A549 (cell line): ENCODE data around the gene NLRP1.

ENCODE experiments used
- BHLHE40 ChIP-seq: IDR thresholded peaks from 2 replicates; pipeline ENCODE4 v1.6.1; 2012; ENCODE audit warnings: low read depth, low read length, inconsistent platforms
- EHMT2 ChIP-seq: fragments of 200-600 bp; sonication (generic); IDR thresholded peaks from 2 replicates; pipeline ENCODE4 v1.6.1; 2016; ENCODE audit warnings: antibody characterized with exemption, low read depth, mild to moderate bottlenecking, moderate library complexity
- EP300 ChIP-seq, 2 experiments: fragments of >200 bp; sonication (Bioruptor Twin); formaldehyde crosslinking; IDR thresholded peaks; 2 replicates in 1 of 2; 3 replicates in 1 of 2; pipeline ENCODE4 v1.6.1; 2016 to 2017
- ESRRA ChIP-seq: fragments of 150-350 bp; IDR thresholded peaks from 2 replicates; pipeline ENCODE4 v1.6.1; 2014; ENCODE audit warnings: mild to moderate bottlenecking, low read length, borderline replicate concordance
- HOXA7 ChIP-seq: fragments of 250-450 bp; sonication (Bioruptor Pico); IDR thresholded peaks from 2 replicates; pipeline ENCODE4 v1.5.0; 2020; ENCODE audit warnings: mild to moderate bottlenecking, moderate library complexity
- KDM1A ChIP-seq: fragments of 200-600 bp; sonication (generic); IDR thresholded peaks from 2 replicates; pipeline ENCODE4 v1.6.1; 2016; ENCODE audit warnings: low read depth, mild to moderate bottlenecking
- NFE2L2 ChIP-seq: fragments of 150-350 bp; conservative IDR thresholded peaks from 2 replicates; pipeline ENCODE4 v1.6.1; 2014; ENCODE audit warnings: low read length
- NPAS2 ChIP-seq: fragments of 250-450 bp; sonication (Bioruptor Pico); IDR thresholded peaks from 2 replicates; pipeline ENCODE4 v1.8.0; 2022; ENCODE audit warnings: mild to moderate bottlenecking, moderate library complexity, borderline replicate concordance
- POLR2A ChIP-seq: IDR thresholded peaks from 2 replicates; pipeline ENCODE4 v1.6.1; 2012; ENCODE audit warnings: mild to moderate bottlenecking, low read length
- ZSCAN20 ChIP-seq: fragments of 250-450 bp; sonication (Bioruptor Pico); IDR thresholded peaks from 2 replicates; pipeline ENCODE4 v1.8.0; 2022; ENCODE audit warnings: mild to moderate bottlenecking, moderate library complexity
- TF ChIP-seq, protein P1 (sequence below): fragments of >200 bp; sonication (Bioruptor Twin); formaldehyde crosslinking; IDR thresholded peaks from 3 replicates; pipeline ENCODE4 v1.5.1; 2016
- TF ChIP-seq, protein P2 (sequence below): IDR thresholded peaks from 2 replicates; pipeline ENCODE4 v1.6.1; 2012

DNA sequence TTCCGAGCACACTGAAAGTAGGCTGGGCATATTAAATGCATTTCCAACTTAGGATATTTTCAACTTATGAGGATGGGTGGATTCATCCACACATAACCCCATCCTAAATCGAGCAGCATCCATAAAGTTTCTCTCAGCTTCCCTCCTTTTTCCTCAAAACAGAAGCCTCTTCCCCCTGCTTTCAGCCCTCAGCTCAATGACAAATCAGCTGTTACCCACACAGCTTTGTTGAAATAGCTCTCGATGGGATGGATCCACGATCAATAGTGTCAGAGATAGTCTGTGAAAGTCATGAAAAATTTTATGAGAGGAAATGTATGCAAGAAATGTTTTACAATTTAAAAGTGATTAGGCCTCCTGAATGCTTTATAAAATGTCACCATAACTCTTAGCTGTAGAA lies 118.0 kb downstream of the NLRP1 start:
- TF ChIP-seq, protein P1, sequence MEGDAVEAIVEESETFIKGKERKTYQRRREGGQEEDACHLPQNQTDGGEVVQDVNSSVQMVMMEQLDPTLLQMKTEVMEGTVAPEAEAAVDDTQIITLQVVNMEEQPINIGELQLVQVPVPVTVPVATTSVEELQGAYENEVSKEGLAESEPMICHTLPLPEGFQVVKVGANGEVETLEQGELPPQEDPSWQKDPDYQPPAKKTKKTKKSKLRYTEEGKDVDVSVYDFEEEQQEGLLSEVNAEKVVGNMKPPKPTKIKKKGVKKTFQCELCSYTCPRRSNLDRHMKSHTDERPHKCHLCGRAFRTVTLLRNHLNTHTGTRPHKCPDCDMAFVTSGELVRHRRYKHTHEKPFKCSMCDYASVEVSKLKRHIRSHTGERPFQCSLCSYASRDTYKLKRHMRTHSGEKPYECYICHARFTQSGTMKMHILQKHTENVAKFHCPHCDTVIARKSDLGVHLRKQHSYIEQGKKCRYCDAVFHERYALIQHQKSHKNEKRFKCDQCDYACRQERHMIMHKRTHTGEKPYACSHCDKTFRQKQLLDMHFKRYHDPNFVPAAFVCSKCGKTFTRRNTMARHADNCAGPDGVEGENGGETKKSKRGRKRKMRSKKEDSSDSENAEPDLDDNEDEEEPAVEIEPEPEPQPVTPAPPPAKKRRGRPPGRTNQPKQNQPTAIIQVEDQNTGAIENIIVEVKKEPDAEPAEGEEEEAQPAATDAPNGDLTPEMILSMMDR, result no peak
- no peak for TF ChIP-seq EP300 (IDR thresholded peaks at IDR 0.05)
- TF ChIP-seq HOXA7 (CRISPR knock-in tag), result no peak
- no peak for TF ChIP-seq POLR2A
- no peak for TF ChIP-seq EHMT2
- TF ChIP-seq KDM1A, result no peak
- TF ChIP-seq, protein P2, sequence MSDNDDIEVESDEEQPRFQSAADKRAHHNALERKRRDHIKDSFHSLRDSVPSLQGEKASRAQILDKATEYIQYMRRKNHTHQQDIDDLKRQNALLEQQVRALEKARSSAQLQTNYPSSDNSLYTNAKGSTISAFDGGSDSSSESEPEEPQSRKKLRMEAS, result no peak
- no peak for TF ChIP-seq NFE2L2
- no peak for TF ChIP-seq ZSCAN20 (CRISPR knock-in tag)
- TF ChIP-seq BHLHE40, result no peak
- TF ChIP-seq NPAS2, result no peak
- TF ChIP-seq ESRRA, result no peak
